Panc1 (cell line): ENCODE data around the gene CLSTN2. TPM values are rescaled to one million over a fixed set of nuclear protein-coding genes. Genes with fewer than 3 reads are reported as not detected.

Experiments
- ATAC-seq: fragments of 200-7000 bp; cut with Tn5 transposase; 2 replicates; pipeline ENCODE4 v1.9.1; 2020; ENCODE audit warnings: mild to moderate bottlenecking, moderate library complexity
- BruUV-seq: library from RNA; stranded (reverse); fragments of 400-500 nt; replicated peaks from 2 replicates; lab custom pipeline; 2021; lab: Mats Ljungman, UMichigan
- CTCF ChIA-PET: fragments of 300-600 bp; sonication (Branson Sonifier 250); formaldehyde crosslinking; loops from one replicate; lab custom pipeline; 2022; ENCODE audit warnings: antibody characterized with exemption; lab: Charles Lee
- POLR2A ChIA-PET: fragments of 300-600 bp; sonication (Branson Sonifier 250); formaldehyde crosslinking; loops from one replicate; lab custom pipeline; 2022; ENCODE audit warnings: antibody characterized with exemption; lab: Charles Lee
- DNase-seq: peaks from one replicate; pipeline ENCODE4 v3.0.0-alpha.2; 2010; ENCODE audit warnings: low read depth, low spot score
- H3K27ac ChIP-seq: 2 replicates; pipeline ENCODE4 v1.5.1; 2011; ENCODE audit warnings: mild to moderate bottlenecking, low read length, inconsistent platforms
- H3K27me3 ChIP-seq: fragments of 200-500 bp; sonication (Bioruptor generic); 2 replicates; pipeline ENCODE4 v1.6.0; 2014; ENCODE audit warnings: low read length, inconsistent platforms; ENCODE audit not compliant: control insufficient read depth, insufficient read depth
- H3K36me3 ChIP-seq: fragments of 200-500 bp; sonication (Bioruptor generic); 2 replicates; pipeline ENCODE4 v1.5.1; 2014; ENCODE audit warnings: inconsistent platforms, mild to moderate bottlenecking, low read length, moderate library complexity; ENCODE audit not compliant: control insufficient read depth, insufficient read depth
- H3K4me1 ChIP-seq: 2 replicates; pipeline ENCODE4 v1.5.1; 2011; ENCODE audit warnings: inconsistent platforms, mild to moderate bottlenecking, low read length, moderate library complexity; ENCODE audit not compliant: control insufficient read depth, insufficient read depth
- H3K4me3 ChIP-seq, 2 experiments: 2 replicates each; pipeline ENCODE4 v1.5.1; 2011 to 2012; ENCODE audit warnings: low read depth in 2 of 2, low read length in 2 of 2, mild to moderate bottlenecking in 2 of 2, inconsistent platforms in 1 of 2, moderate library complexity in 1 of 2
- H3K9me3 ChIP-seq: fragments of 200-500 bp; sonication (Bioruptor generic); 2 replicates; pipeline ENCODE4 v1.5.1; 2014; ENCODE audit warnings: low read depth, mild to moderate bottlenecking, inconsistent platforms, low read length, moderate library complexity; ENCODE audit not compliant: control insufficient read depth, insufficient read depth
- POLR2AphosphoS5 ChIP-seq: IDR thresholded peaks from 2 replicates; pipeline ENCODE4 v1.6.1; 2012; ENCODE audit warnings: mild to moderate bottlenecking, low read depth, low read length, moderate library complexity
- SIN3A ChIP-seq: IDR thresholded peaks from 2 replicates; pipeline ENCODE4 v1.6.1; 2012; ENCODE audit warnings: low read depth, mild to moderate bottlenecking, low read length, moderate library complexity, borderline replicate concordance; ENCODE audit not compliant: insufficient read depth
- TCF7L2 ChIP-seq: IDR thresholded peaks from 2 replicates; pipeline ENCODE4 v1.6.1; 2011; ENCODE audit warnings: mild to moderate bottlenecking, low read depth, low read length, inconsistent platforms
- in situ Hi-C: cut with HindIII; loops from 2 replicates; pipeline ENCODE4 v1.10.0; 2016; ENCODE audit warnings: low sequenced_read_pairs, low pct_unique_long_range_greater_than_20kb
- intact Hi-C: fragments of 100-400 bp; cut with micrococcal nuclease; formaldehyde crosslinking; loops from one replicate; pipeline ENCODE4 v1.10.0; 2022; ENCODE audit not compliant: unreplicated experiment
- total RNA-seq: library from RNA; stranded (reverse); gene quantifications from one replicate; pipeline ENCODE4 v1.2.1, GENCODE V29; 2021; ENCODE audit not compliant: unreplicated experiment
- TF ChIP-seq, protein P1 (sequence below): fragments of 450-650 bp; IDR thresholded peaks from 2 replicates; pipeline ENCODE4 v1.5.1; 2017; ENCODE audit warnings: mild to moderate bottlenecking
- TF ChIP-seq, protein P2 (sequence below), 2 experiments: IDR thresholded peaks; 2 replicates each; pipeline ENCODE4 v1.6.1; 2011 to 2012; ENCODE audit warnings: low read depth in 2 of 2, control low read depth in 1 of 2, low read length in 1 of 2, mild to moderate bottlenecking in 1 of 2, moderate library complexity in 1 of 2; ENCODE audit not compliant: insufficient read depth in 1 of 2

The CLSTN2 gene
- total RNA-seq, 1 experiment from 2014 or later, result 0.03 TPM

DNA sequence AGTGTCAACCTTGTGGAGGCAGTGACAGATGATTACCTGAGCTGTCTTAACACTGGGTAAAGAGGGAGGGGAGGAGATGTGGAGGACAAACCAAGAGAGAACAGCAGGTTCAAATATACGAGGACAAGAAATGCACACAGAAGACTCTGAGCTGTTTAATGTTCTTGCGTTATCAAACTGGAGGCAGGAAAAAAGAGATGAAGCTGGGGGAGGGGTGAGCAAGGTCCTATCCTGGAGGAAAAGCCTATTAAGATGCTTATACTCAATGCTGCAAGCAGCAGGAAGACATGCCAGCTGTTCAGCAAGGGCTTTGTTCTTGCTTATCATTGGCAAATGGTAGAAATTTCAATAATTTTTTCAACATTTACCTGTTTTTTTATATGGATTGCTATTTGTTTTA is 397.1 kb downstream of the CLSTN2 start:
- H3K4me3 ChIP-seq, result no peak overlapping the region
- no TSS peak for BruUV-seq
- H3K27me3 ChIP-seq, result peaks cover 5% of the 10 kb centered on the region
- intact Hi-C loops, result no loop called here
- H3K9me3 ChIP-seq, result no peaks in the 10 kb centered on the region
- ChIA-PET POLR2A (no interaction called here), CTCF (interaction anchor here (0.7 kb wide), 1 partner anchor 585 kb away, joined by 3 read pairs; no protein-coding TSS in a partner anchor)
- in situ Hi-C loops, result no loop called here
- DNase-seq, result no peak
- no peaks in the 10 kb centered on the region for H3K36me3 ChIP-seq
- no peaks in the 10 kb centered on the region for H3K4me1 ChIP-seq
- H3K27ac ChIP-seq, result no peak overlapping the region
- TF ChIP-seq, protein P1, sequence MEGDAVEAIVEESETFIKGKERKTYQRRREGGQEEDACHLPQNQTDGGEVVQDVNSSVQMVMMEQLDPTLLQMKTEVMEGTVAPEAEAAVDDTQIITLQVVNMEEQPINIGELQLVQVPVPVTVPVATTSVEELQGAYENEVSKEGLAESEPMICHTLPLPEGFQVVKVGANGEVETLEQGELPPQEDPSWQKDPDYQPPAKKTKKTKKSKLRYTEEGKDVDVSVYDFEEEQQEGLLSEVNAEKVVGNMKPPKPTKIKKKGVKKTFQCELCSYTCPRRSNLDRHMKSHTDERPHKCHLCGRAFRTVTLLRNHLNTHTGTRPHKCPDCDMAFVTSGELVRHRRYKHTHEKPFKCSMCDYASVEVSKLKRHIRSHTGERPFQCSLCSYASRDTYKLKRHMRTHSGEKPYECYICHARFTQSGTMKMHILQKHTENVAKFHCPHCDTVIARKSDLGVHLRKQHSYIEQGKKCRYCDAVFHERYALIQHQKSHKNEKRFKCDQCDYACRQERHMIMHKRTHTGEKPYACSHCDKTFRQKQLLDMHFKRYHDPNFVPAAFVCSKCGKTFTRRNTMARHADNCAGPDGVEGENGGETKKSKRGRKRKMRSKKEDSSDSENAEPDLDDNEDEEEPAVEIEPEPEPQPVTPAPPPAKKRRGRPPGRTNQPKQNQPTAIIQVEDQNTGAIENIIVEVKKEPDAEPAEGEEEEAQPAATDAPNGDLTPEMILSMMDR, result no peak
- TF ChIP-seq POLR2AphosphoS5, result no peak
- TF ChIP-seq, protein P2, sequence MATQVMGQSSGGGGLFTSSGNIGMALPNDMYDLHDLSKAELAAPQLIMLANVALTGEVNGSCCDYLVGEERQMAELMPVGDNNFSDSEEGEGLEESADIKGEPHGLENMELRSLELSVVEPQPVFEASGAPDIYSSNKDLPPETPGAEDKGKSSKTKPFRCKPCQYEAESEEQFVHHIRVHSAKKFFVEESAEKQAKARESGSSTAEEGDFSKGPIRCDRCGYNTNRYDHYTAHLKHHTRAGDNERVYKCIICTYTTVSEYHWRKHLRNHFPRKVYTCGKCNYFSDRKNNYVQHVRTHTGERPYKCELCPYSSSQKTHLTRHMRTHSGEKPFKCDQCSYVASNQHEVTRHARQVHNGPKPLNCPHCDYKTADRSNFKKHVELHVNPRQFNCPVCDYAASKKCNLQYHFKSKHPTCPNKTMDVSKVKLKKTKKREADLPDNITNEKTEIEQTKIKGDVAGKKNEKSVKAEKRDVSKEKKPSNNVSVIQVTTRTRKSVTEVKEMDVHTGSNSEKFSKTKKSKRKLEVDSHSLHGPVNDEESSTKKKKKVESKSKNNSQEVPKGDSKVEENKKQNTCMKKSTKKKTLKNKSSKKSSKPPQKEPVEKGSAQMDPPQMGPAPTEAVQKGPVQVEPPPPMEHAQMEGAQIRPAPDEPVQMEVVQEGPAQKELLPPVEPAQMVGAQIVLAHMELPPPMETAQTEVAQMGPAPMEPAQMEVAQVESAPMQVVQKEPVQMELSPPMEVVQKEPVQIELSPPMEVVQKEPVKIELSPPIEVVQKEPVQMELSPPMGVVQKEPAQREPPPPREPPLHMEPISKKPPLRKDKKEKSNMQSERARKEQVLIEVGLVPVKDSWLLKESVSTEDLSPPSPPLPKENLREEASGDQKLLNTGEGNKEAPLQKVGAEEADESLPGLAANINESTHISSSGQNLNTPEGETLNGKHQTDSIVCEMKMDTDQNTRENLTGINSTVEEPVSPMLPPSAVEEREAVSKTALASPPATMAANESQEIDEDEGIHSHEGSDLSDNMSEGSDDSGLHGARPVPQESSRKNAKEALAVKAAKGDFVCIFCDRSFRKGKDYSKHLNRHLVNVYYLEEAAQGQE (IDR thresholded peaks at IDR 0.05; ENCODE audit: insufficient read depth in 1 of 2, low read depth in 2 of 2, low read length in 1 of 2), result no peak
- no peak for TF ChIP-seq SIN3A
- no peak for TF ChIP-seq TCF7L2
- no peak for ATAC-seq

DNA sequence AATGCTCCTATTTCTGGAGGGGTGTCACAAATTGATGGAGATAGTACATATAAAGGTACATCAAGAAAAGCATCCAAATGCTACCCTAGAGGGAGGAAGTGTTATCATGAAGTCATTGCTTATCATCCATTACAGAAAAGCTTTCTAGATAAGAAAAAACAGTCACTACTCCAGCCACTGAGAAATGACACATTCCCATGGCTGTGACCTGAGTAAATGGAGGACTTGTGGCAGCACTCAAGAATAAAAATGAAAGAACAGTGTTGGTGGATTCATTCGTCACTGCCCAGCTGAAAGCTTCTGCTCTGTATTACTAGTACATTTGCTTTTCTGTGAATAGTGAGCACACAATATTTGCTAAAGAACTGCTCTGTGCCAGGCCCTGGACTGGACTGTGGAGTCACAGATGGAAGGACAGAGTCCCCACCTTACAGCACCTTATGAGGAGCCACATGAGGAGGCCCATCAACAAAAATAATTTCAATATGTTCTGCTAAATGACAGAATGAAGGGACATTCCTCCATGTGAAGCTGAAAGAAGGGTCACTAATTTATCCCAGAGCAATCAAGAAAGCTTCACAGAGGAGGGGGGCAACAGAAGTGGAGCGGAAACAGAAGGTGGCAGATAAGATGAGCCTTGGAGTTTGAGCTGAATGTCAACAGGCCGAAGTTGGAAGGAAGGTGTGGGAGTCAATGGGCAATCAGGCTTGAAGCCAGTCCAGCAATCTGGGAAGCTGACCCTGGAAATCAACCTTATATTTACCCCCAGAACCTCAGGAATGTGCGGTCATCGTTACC is 399.3 kb downstream of the CLSTN2 start:
- ATAC-seq, result no peak
- Histone ChIP-seq H3K4me3 (no peak overlapping the region), H3K9me3 (no peaks in the 10 kb centered on the region), H3K36me3 (no peaks in the 10 kb centered on the region), H3K4me1 (no peaks in the 10 kb centered on the region), H3K27ac (no peak overlapping the region), H3K27me3 (peaks cover 5% of the 10 kb centered on the region; the same call in 1 of the 2 replicates)
- BruUV-seq, result no TSS peak
- POLR2A ChIA-PET, result no interaction called here
- intact Hi-C loops (no loop called here), in situ Hi-C loops (no loop called here)
- TF ChIP-seq TCF7L2 (no peak), POLR2AphosphoS5 (no peak), SIN3A (no peak)
- TF ChIP-seq, protein P2 (IDR thresholded peaks at IDR 0.05; ENCODE audit: insufficient read depth in 1 of 2, low read depth in 2 of 2, low read length in 1 of 2), result no peak
- TF ChIP-seq, protein P1, result no peak
- CTCF ChIA-PET, result interaction anchor here (0.7 kb wide), 1 partner anchor 571 kb away, joined by 9 read pairs; no protein-coding TSS in a partner anchor
- DNase-seq, result no peak
